Neural cell (in vitro differentiated cells): ENCODE results near the gene CXorf66. TPM values are rescaled to one million over a fixed set of nuclear protein-coding genes. Genes with fewer than 3 reads are reported as not detected.

ENCODE experiments used
- H2AFZ ChIP-seq: fragments of 200-600, 300-800 bp; sonication (generic), shearing (Covaris generic); 2 replicates; pipeline ENCODE4 v1.6.0; 2014; ENCODE audit warnings: low read depth, mild to moderate bottlenecking, antibody characterized with exemption, low read length, moderate library complexity
- H3F3A ChIP-seq: fragments of 200-600 bp; shearing (Covaris generic); 2 replicates; pipeline ENCODE4 v1.6.1; 2016; ENCODE audit warnings: mild to moderate bottlenecking, moderate library complexity, mixed read lengths, antibody characterized with exemption, low read length; ENCODE audit not compliant: insufficient read depth, poor library complexity, severe bottlenecking
- H3K27ac ChIP-seq: fragments of 200-600, 300-800 bp; sonication (generic), shearing (Covaris generic); 2 replicates; pipeline ENCODE4 v1.5.1; 2014; ENCODE audit warnings: mild to moderate bottlenecking, low read length, moderate library complexity
- H3K27me3 ChIP-seq: fragments of 300-800, 200-600 bp; sonication (generic), shearing (Covaris generic); 2 replicates; pipeline ENCODE4 v1.6.0; 2014; ENCODE audit warnings: mild to moderate bottlenecking, low read depth, low read length, moderate library complexity; ENCODE audit not compliant: insufficient read depth
- H3K36me3 ChIP-seq: fragments of 300-800, 200-600 bp; sonication (generic), shearing (Covaris generic); 2 replicates; pipeline ENCODE4 v1.5.1; 2014; ENCODE audit warnings: mild to moderate bottlenecking, antibody characterized with exemption, low read length, moderate library complexity; ENCODE audit not compliant: insufficient read depth
- H3K4me2 ChIP-seq: fragments of 300-800, 200-600 bp; sonication (generic), shearing (Covaris generic); 2 replicates; pipeline ENCODE4 v1.6.0; 2014; ENCODE audit warnings: mild to moderate bottlenecking, low read length
- H3K4me3 ChIP-seq: fragments of 300-800, 200-600 bp; sonication (generic), shearing (Covaris generic); 2 replicates; pipeline ENCODE4 v1.5.1; 2014; ENCODE audit warnings: mild to moderate bottlenecking, low read length, moderate library complexity
- H3K79me2 ChIP-seq: fragments of 200-600 bp; shearing (Covaris generic); replicated peaks from 2 replicates; pipeline ENCODE4 v1.6.0; 2014; ENCODE audit warnings: mild to moderate bottlenecking, low read length, moderate library complexity; ENCODE audit not compliant: insufficient read depth
- H3K9ac ChIP-seq: fragments of 300-800, 200-600 bp; sonication (generic), shearing (Covaris generic); 2 replicates; pipeline ENCODE4 v1.6.1; 2016; ENCODE audit warnings: mild to moderate bottlenecking, low read length, mixed read lengths
- H3K9me2 ChIP-seq: fragments of 200-600 bp; shearing (Covaris generic); 2 replicates; pipeline ENCODE4 v1.6.1; 2016; ENCODE audit warnings: mild to moderate bottlenecking, low read length, mixed read lengths; ENCODE audit not compliant: insufficient read depth
- H3K9me3 ChIP-seq: fragments of 200-600, 300-800 bp; sonication (generic), shearing (Covaris generic); 2 replicates; pipeline ENCODE4 v1.6.1; 2016; ENCODE audit warnings: mild to moderate bottlenecking, mixed run types, low read length, moderate library complexity, mixed read lengths
- H4K20me1 ChIP-seq: fragments of 200-600 bp; shearing (Covaris generic); 2 replicates; pipeline ENCODE4 v1.6.1; 2016; ENCODE audit warnings: mild to moderate bottlenecking, mixed run types; ENCODE audit not compliant: insufficient read depth
- CTCF ChIP-seq: fragments of 450-650 bp; IDR thresholded peaks from 2 replicates; pipeline ENCODE4 v1.5.1; 2014; ENCODE audit warnings: antibody characterized with exemption, mild to moderate bottlenecking, moderate library complexity; ENCODE audit not compliant: poor library complexity, severe bottlenecking
- EP300 ChIP-seq: fragments of 450-650 bp; conservative IDR thresholded peaks from 2 replicates; pipeline ENCODE4 v1.6.1; 2014; ENCODE audit warnings: antibody characterized with exemption, mild to moderate bottlenecking, moderate library complexity; ENCODE audit not compliant: poor library complexity, severe bottlenecking
- EZH2 ChIP-seq: fragments of 200-600, 300-800 bp; shearing (Covaris generic), sonication (generic); IDR thresholded peaks from 2 replicates; pipeline ENCODE4 v1.6.1; 2014; ENCODE audit warnings: antibody characterized with exemption, low read length, borderline replicate concordance, mild to moderate bottlenecking; ENCODE audit not compliant: insufficient read depth, poor library complexity, severe bottlenecking
- MXI1 ChIP-seq: fragments of 450-650 bp; conservative IDR thresholded peaks from 2 replicates; pipeline ENCODE4 v1.6.1; 2014; ENCODE audit warnings: antibody characterized with exemption, mild to moderate bottlenecking; ENCODE audit not compliant: poor library complexity, severe bottlenecking
- POLR2AphosphoS5 ChIP-seq: IDR thresholded peaks from 2 replicates; pipeline ENCODE4 v1.6.1; 2012
- RAD21 ChIP-seq: fragments of 450-650 bp; conservative IDR thresholded peaks from 2 replicates; pipeline ENCODE4 v1.6.1; 2014; ENCODE audit warnings: antibody characterized with exemption, mild to moderate bottlenecking, moderate library complexity
- REST ChIP-seq: IDR thresholded peaks from 2 replicates; pipeline ENCODE4 v1.6.1; 2012; ENCODE audit warnings: borderline replicate concordance
- SMC3 ChIP-seq: fragments of 450-650 bp; conservative IDR thresholded peaks from 2 replicates; pipeline ENCODE4 v1.6.1; 2014; ENCODE audit warnings: antibody characterized with exemption, mild to moderate bottlenecking, moderate library complexity; ENCODE audit not compliant: poor library complexity
- TAF1 ChIP-seq: IDR thresholded peaks from 2 replicates; pipeline ENCODE4 v1.6.1; 2012; ENCODE audit warnings: low read depth
- polyA plus RNA-seq: library from polyadenylated mRNA; depleted of rRNA; stranded (reverse); fragments of >200 nt; gene quantifications from 2 replicates; pipeline ENCODE4 v1.2.3, GENCODE V29; 2014

CXorf66 gene
- polyA plus RNA-seq, 1 donor from 2014 or later: not detected

DNA sequence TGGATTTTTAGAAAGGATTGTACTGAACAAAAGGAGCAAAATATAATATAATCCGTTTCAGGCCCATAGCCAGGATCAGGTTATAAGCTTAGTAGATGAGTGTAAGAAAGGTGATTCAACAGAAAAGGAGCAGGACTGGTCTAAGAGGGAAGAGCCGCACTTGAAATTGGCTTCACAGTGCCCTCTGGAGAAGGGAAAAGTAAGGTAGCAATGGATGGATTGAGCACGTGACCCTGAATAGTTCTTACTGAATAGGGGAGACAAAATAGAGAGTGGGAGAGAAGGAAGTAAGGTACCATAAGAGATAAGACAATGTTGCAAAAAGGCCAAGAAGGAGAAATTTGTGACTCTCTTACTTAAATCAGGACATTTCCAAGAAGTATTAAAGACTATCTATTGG lies 15.6 kb downstream of the CXorf66 start:
- Histone ChIP-seq H2AFZ (no peak overlapping the region), H3K79me2 (no peaks in the 10 kb centered on the region), H3K4me2 (no peak overlapping the region), H3K9ac (no peak overlapping the region), H3K4me3 (no peak overlapping the region), H4K20me1 (no peaks in the 10 kb centered on the region), H3F3A (no peaks in the 10 kb centered on the region), H3K9me2 (no peaks in the 10 kb centered on the region), H3K36me3 (no peaks in the 10 kb centered on the region), H3K9me3 (no peaks in the 10 kb centered on the region), H3K27me3 (no peaks in the 10 kb centered on the region), H3K27ac (no peak overlapping the region)
- no peak for TF ChIP-seq CTCF
- no peak for TF ChIP-seq RAD21
- TF ChIP-seq EZH2: no peak
- TF ChIP-seq SMC3: no peak
- no peak for TF ChIP-seq EP300
- no peak for TF ChIP-seq MXI1
- TF ChIP-seq REST: no peak
- TF ChIP-seq TAF1: no peak
- TF ChIP-seq POLR2AphosphoS5: no peak

DNA sequence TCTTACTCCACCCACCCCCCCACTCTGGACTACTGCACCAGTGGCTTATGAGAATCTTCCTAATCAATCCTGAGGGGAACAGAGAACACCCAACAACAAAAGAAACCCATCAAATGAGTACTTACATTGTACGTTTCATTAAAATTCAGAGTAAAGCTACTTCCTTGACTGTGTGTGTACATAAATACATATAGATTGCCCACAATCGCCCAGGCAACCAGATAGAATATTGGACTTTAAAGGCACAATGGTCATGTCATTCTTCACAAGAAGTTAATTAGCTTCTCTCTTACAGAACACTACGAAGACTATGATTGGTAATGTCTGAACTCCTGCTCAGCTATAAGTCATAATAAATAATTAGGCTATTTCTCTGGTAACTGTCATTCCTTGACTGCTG lies 20.2 kb downstream of the CXorf66 start:
- H3K9me3 ChIP-seq: no peaks in the 10 kb centered on the region
- H3K79me2 ChIP-seq: no peaks in the 10 kb centered on the region
- TF ChIP-seq SMC3 (no peak), MXI1 (no peak), CTCF (no peak), REST (no peak), EP300 (no peak), POLR2AphosphoS5 (no peak), EZH2 (no peak), RAD21 (no peak), TAF1 (no peak)
- no peaks in the 10 kb centered on the region for H3F3A ChIP-seq
- no peaks in the 10 kb centered on the region for H3K27me3 ChIP-seq
- no peak overlapping the region for H3K4me3 ChIP-seq
- H3K27ac ChIP-seq: no peak overlapping the region
- H3K4me2 ChIP-seq: no peak overlapping the region
- H3K9ac ChIP-seq: no peak overlapping the region
- no peaks in the 10 kb centered on the region for H3K9me2 ChIP-seq
- H4K20me1 ChIP-seq: no peaks in the 10 kb centered on the region
- no peak overlapping the region for H2AFZ ChIP-seq
- no peaks in the 10 kb centered on the region for H3K36me3 ChIP-seq
